Skeletal muscle tissue (tissue), 4 donors: ENCODE results near the gene DKKL1. TPM values are rescaled to one million over a fixed set of nuclear protein-coding genes. Genes with fewer than 3 reads are reported as not detected.

Experiments
- H3K27ac ChIP-seq: one replicate; pipeline ENCODE4 v1.7.0; 2013; ENCODE audit warnings: mild to moderate bottlenecking, low read depth, low read length, inconsistent platforms
- H3K27me3 ChIP-seq, 3 donors: one replicate each; pipeline ENCODE4 v1.7.0; 2013; ENCODE audit warnings: low read length in 3 of 3; ENCODE audit not compliant: control insufficient read depth in 3 of 3, insufficient read depth in 3 of 3
- H3K36me3 ChIP-seq, 3 donors: one replicate each; pipeline ENCODE4 v1.7.0; 2013; ENCODE audit warnings: low read length in 3 of 3; ENCODE audit not compliant: control insufficient read depth in 3 of 3, insufficient read depth in 3 of 3
- H3K4me1 ChIP-seq, 3 donors: one replicate each; pipeline ENCODE4 v1.7.0; 2013; ENCODE audit warnings: low read length in 3 of 3, mild to moderate bottlenecking in 3 of 3; ENCODE audit not compliant: control insufficient read depth in 3 of 3, insufficient read depth in 3 of 3
- H3K4me3 ChIP-seq, 3 donors: one replicate each; pipeline ENCODE4 v1.7.0; 2013; ENCODE audit warnings: low read length in 3 of 3
- H3K9ac ChIP-seq, 3 donors: one replicate each; pipeline ENCODE4 v1.7.0; 2013; ENCODE audit warnings: low read length in 3 of 3, mild to moderate bottlenecking in 3 of 3, moderate library complexity in 2 of 3, low read depth in 1 of 3
- H3K9me3 ChIP-seq, 3 donors: one replicate each; pipeline ENCODE4 v1.7.0; 2013; ENCODE audit warnings: low read length in 3 of 3; ENCODE audit not compliant: control insufficient read depth in 3 of 3
- total RNA-seq: library from RNA; depleted of rRNA; stranded (reverse); fragments of >200 nt; gene quantifications from one replicate; pipeline ENCODE4 v1.2.3, GENCODE V29; 2014
- donor health status: Osteomylitis.

The DKKL1 gene
- total RNA-seq, 1 donor from 2014 or later: 0.52 TPM

DNA sequence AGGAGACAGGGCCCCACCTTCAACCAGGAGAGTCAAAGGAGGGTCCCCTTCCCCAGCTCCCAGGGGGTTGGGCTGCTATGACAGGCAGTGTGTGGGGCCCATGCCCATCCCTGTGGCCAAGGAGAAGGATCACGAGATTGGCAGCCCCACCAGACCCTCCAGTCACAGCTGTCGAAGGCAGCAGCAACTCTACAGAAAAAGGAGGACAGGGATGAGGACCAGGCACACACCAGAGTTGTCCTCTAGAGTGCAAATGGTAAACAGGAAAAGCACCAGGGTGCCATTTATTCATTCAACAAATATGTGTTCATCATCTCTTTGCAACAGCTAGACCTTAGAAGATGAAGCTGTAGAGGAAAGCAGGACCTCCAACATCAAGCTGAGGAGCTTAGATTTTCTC, 55.5 kb downstream of the DKKL1 start:
- no peak overlapping the region for H3K27ac ChIP-seq
- H3K9ac ChIP-seq: no peak overlapping the region
- H3K36me3 ChIP-seq: no peaks in the 10 kb centered on the region
- peaks cover 17 to 19% (median 18%) of the 10 kb centered on the region in 3 donors for H3K4me1 ChIP-seq
- no peaks in the 10 kb centered on the region for H3K9me3 ChIP-seq
- peaks cover 66 to 84% (median 68%) of the 10 kb centered on the region in 3 donors for H3K27me3 ChIP-seq
- no peak overlapping the region for H3K4me3 ChIP-seq

DNA sequence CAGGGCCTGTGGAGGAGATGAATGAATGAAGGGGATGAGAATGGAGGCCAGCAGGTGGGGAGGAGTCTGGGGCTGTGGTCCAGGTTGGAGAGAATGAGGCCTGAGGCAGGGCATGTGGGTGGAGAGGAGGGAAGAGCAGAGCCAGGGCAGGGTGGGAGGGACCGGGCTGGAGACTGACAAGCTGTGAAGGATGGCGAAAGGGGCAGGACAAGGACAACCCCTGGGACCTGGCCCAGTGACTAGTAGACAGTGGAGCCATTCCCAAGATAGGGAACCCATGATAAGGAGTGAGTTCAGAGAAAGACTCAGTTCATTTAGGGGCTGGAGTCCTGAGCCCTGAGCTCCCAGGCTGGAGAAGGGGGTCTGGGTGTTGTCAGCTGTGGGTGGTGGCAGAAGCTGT, 56.5 kb downstream of the DKKL1 start:
- Histone ChIP-seq H3K9me3 (no peaks in the 10 kb centered on the region), H3K4me3 (no peak overlapping the region), H3K27me3 (peaks cover 74 to 83% (median 76%) of the 10 kb centered on the region in 3 donors), H3K27ac (no peak overlapping the region), H3K4me1 (peaks cover 17 to 19% (median 18%) of the 10 kb centered on the region in 3 donors), H3K36me3 (no peaks in the 10 kb centered on the region), H3K9ac (no peak overlapping the region)

DNA sequence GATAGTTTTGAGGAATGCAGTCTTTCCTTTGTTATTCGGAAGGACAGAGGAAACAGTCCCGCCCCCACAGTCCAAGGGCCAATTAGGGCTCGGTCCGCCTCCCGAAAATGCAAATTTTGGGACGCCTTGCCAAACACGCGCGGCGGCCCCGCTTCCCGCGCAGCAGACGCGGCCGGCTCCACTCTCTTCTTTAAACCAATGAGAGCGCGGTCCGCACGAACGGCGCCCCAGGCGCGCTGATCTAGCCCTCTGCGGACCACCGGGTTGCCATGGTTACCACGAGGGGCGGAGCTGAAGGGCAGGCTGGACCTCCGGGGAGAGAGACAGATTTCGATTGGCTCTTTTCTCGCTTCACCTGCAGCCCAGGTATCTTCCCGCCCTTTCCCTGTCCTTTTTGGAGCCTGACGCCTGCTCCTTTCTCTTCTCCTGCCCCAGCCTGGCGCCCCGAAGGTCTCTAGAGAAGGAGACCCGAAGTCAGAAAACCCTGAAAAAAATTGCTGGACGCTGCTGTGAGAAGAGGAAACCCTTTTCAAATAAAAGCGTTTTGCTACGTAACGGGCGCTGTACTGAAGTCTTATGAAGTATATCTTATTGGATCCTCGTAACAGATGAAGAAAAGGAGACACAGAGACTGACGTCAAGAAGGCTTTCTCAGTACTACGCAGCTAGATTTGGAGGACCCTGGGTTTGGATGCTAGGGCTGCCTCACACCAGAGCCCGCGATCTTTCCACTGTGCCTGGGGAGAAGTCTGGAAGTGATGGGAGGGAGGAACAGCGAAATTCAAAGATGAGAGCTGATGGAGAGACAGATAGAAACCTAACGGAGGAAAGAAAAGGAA, 57.6 kb downstream of the DKKL1 start:
- Histone ChIP-seq H3K27ac (no peak overlapping the region), H3K4me1 (peaks cover 17 to 19% (median 18%) of the 10 kb centered on the region in 3 donors), H3K27me3 (peaks cover 84 to 87% (median 86%) of the 10 kb centered on the region in 3 donors), H3K9ac (no peak overlapping the region), H3K36me3 (no peaks in the 10 kb centered on the region), H3K4me3 (peak overlapping the region in 2 of 3 donors; percentile 1 to 33), H3K9me3 (no peaks in the 10 kb centered on the region)

DNA sequence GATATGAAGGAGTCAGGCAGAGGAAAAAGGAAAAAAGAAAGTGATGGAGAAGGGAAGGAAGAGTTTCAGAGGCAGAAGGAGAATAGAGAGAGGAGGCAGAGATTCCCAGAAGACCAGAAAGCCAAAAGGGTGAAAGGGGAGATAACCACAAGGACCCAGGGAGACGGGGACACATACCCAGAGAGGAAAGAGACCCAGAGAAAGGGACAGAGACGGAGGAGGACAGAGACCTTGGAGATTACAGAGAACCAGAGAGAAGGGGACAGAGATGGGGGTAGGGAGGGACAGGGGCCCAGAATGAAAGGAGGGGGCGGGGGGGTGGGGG, 58.2 kb downstream of the DKKL1 start:
- no peak overlapping the region for H3K27ac ChIP-seq
- peaks cover 17 to 19% (median 18%) of the 10 kb centered on the region in 3 donors for H3K4me1 ChIP-seq
- H3K9me3 ChIP-seq: no peaks in the 10 kb centered on the region
- no peak overlapping the region for H3K9ac ChIP-seq
- H3K36me3 ChIP-seq: no peaks in the 10 kb centered on the region
- H3K4me3 ChIP-seq: no peak overlapping the region
- peaks cover 86 to 90% (median 86%) of the 10 kb centered on the region in 3 donors for H3K27me3 ChIP-seq

DNA sequence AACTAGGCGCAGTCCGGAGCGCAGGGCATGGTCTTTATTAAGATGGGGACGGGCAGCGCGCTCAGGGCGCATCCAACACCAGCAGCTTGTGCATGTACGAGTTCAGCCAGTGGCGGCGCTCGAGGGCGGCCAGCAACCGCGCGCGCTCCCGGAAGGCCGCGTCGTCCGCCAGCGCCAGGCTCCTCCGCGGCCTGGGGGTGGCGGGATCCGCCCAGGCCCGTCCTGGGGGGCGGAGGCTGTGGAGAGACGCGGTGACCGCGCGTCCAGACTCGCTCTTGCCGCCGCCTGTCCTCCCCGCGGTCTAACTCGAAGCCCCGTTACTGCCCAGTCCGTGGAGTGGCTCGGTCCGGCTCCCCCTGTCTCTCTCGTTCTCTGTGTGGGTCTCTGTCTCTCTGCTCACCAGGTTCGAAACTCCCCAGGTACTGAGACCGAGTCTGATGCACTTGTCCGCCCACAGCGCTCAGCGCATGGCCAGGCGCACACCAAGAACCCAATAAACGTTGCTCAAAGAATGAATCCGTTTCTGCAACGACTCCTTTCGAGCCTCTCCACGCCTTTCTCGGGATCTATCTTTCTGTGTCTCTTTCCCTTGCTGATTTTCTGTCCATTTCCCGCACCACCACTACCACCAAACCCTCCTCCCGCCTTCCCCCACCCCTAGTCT, 58.9 kb downstream of the DKKL1 start:
- Histone ChIP-seq H3K9me3 (no peaks in the 10 kb centered on the region), H3K27ac (no peak overlapping the region), H3K27me3 (peaks cover 87 to 89% (median 88%) of the 10 kb centered on the region in 3 donors), H3K36me3 (no peaks in the 10 kb centered on the region), H3K9ac (peak overlapping the region in 2 of 3 donors; percentile 32 to 40), H3K4me3 (peak overlapping the region; percentile 27 to 52 (median 46)), H3K4me1 (peaks cover 17 to 19% (median 18%) of the 10 kb centered on the region in 3 donors)

DNA sequence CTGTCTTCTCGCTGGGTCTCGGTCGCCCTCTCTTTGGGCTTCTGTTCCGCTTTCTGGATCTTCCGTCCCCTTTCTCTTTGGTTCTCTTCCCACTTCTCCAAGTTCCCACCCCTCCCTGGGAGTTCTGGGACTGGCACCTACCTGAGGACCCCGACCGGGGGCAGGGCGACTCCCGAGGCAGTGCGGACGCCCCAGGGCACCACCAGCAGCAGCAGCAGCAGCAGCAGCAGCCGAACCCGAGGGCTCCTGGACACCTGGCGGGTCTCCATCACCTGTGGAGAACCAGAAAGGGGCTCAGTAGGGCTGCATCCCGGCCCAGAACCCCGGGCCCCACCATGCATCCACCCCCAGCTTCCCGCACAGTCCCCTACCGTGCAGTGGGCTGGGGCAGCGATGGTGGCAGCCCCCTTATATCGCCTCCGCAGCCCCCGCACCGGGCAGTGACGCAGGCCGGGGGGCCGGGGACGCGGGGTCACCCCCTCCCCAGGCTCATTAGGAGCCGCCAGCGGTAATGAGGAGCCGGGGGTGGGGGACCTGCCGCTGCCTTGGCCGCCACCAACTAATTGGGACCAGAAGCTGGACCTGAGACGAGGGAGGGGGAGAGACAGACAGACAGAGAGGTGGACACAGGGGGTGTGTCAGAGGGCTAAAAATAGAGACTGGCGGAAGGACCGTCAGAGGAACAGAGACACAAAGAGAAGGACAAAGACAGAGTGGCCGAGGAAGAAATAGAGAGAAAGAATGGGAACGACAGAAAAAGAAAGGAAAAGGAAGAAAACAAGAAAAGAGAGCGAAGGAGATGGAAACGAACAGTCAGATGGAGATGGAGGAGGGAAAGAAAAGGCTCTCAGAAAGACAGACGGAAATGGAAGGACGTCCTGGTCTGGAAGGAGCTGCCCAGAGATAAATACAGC, 59.7 kb downstream of the DKKL1 start, which contains the start of gene PTH2:
Gene PTH2 (minus strand): TSS at position 371 of the 914 bp plus-strand sequence. CDS start 102 bp downstream, at position 269.
- Histone ChIP-seq H3K27ac (no peak within 1 kb of the TSS), H3K4me1 (peaks cover 18 to 21% (median 19%) of the 10 kb centered on the region in 3 donors), H3K9ac (peak within 1 kb of the TSS in 2 of 3 donors; percentile 32 to 40), H3K27me3 (peaks cover 88 to 89% (median 88%) of the 10 kb centered on the region in 3 donors), H3K36me3 (no peaks in the 10 kb centered on the region), H3K9me3 (no peaks in the 10 kb centered on the region), H3K4me3 (peak within 1 kb of the TSS; percentile 27 to 52 (median 46))

DNA sequence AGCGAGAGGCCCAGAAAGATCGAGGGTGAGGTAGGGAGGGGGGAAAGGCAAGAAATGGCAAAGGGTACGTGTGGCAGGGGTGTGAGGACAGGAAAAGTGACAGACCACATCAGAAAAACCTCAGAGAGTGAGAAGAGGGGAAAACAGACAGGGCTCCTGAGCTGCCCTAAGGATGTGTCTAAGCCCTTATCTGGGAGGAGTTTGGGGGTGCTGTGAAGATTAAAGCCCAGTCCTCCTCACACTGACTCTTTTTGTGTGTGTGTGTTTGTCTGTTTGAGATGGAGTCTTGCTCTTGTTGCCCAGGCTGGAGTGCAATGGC, 60.3 kb downstream of the DKKL1 start:
- no peak overlapping the region for H3K4me3 ChIP-seq
- H3K27me3 ChIP-seq: peaks cover 89% of the 10 kb centered on the region in 3 donors
- H3K36me3 ChIP-seq: no peaks in the 10 kb centered on the region
- H3K9ac ChIP-seq: no peak overlapping the region
- no peaks in the 10 kb centered on the region for H3K9me3 ChIP-seq
- H3K27ac ChIP-seq: no peak overlapping the region
- peaks cover 18 to 21% (median 19%) of the 10 kb centered on the region in 3 donors for H3K4me1 ChIP-seq

Other genes with a start within 250 kb of the DKKL1 start
- gene LIN7B, start 249.5 kb upstream of the DKKL1 start, total RNA-seq: 18.3 TPM
- gene C19orf73, start 244.7 kb upstream of the DKKL1 start, total RNA-seq: not detected
- gene PPFIA3, start 244.3 kb upstream of the DKKL1 start, total RNA-seq: 3.1 TPM
- gene HRC, start 208.5 kb upstream of the DKKL1 start, total RNA-seq: 78.3 TPM
- 5.2 TPM for gene TRPM4, start 206.1 kb upstream of the DKKL1 start, total RNA-seq
- gene SLC6A16, start 38.7 kb upstream of the DKKL1 start, total RNA-seq: not detected
- 7.8 TPM for gene CD37, start 28.5 kb upstream of the DKKL1 start, total RNA-seq
- gene TEAD2, start 1.5 kb upstream of the DKKL1 start, total RNA-seq: 31.3 TPM
- gene KASH5, start 24.4 kb downstream of the DKKL1 start, total RNA-seq: not detected
- not detected for gene PTH2, start 59.6 kb downstream of the DKKL1 start, total RNA-seq
- not detected for gene GFY, start 61.5 kb downstream of the DKKL1 start, total RNA-seq
- 1.0 TPM for gene SLC17A7, start 77.7 kb downstream of the DKKL1 start, total RNA-seq
- 56.4 TPM for gene PIH1D1, start 87.9 kb downstream of the DKKL1 start, total RNA-seq
- gene ALDH16A1, start 89.3 kb downstream of the DKKL1 start, total RNA-seq: 20.9 TPM
- gene FLT3LG, start 110.3 kb downstream of the DKKL1 start, total RNA-seq: 0.52 TPM
- gene RPL13A, start 123.7 kb downstream of the DKKL1 start, total RNA-seq: 4,175 TPM
- gene RPS11, start 132.6 kb downstream of the DKKL1 start, total RNA-seq: 5,888 TPM
- 114 TPM for gene FCGRT, start 148.8 kb downstream of the DKKL1 start, total RNA-seq
- 48.5 TPM for gene RCN3, start 164.1 kb downstream of the DKKL1 start, total RNA-seq
- gene NOSIP, start 216.7 kb downstream of the DKKL1 start, total RNA-seq: 73.1 TPM
- gene PRRG2, start 217.4 kb downstream of the DKKL1 start, total RNA-seq: not detected
- 3.1 TPM for gene PRR12, start 227.3 kb downstream of the DKKL1 start, total RNA-seq